Neural cell (in vitro differentiated cells): Measurements from ENCODE around the gene IGFL1.

Experiments used
- CTCF ChIP-seq: fragments of 450-650 bp; IDR thresholded peaks from 2 replicates; pipeline ENCODE4 v1.5.1; 2014; ENCODE audit warnings: antibody characterized with exemption, mild to moderate bottlenecking, moderate library complexity; ENCODE audit not compliant: poor library complexity, severe bottlenecking
- EP300 ChIP-seq: fragments of 450-650 bp; conservative IDR thresholded peaks from 2 replicates; pipeline ENCODE4 v1.6.1; 2014; ENCODE audit warnings: antibody characterized with exemption, mild to moderate bottlenecking, moderate library complexity; ENCODE audit not compliant: poor library complexity, severe bottlenecking
- EZH2 ChIP-seq: fragments of 200-600, 300-800 bp; shearing (Covaris generic), sonication (generic); IDR thresholded peaks from 2 replicates; pipeline ENCODE4 v1.6.1; 2014; ENCODE audit warnings: antibody characterized with exemption, low read length, borderline replicate concordance, mild to moderate bottlenecking; ENCODE audit not compliant: insufficient read depth, poor library complexity, severe bottlenecking
- MXI1 ChIP-seq: fragments of 450-650 bp; conservative IDR thresholded peaks from 2 replicates; pipeline ENCODE4 v1.6.1; 2014; ENCODE audit warnings: antibody characterized with exemption, mild to moderate bottlenecking; ENCODE audit not compliant: poor library complexity, severe bottlenecking
- POLR2AphosphoS5 ChIP-seq: IDR thresholded peaks from 2 replicates; pipeline ENCODE4 v1.6.1; 2012
- RAD21 ChIP-seq: fragments of 450-650 bp; conservative IDR thresholded peaks from 2 replicates; pipeline ENCODE4 v1.6.1; 2014; ENCODE audit warnings: antibody characterized with exemption, mild to moderate bottlenecking, moderate library complexity
- REST ChIP-seq: IDR thresholded peaks from 2 replicates; pipeline ENCODE4 v1.6.1; 2012; ENCODE audit warnings: borderline replicate concordance
- SMC3 ChIP-seq: fragments of 450-650 bp; conservative IDR thresholded peaks from 2 replicates; pipeline ENCODE4 v1.6.1; 2014; ENCODE audit warnings: antibody characterized with exemption, mild to moderate bottlenecking, moderate library complexity; ENCODE audit not compliant: poor library complexity
- TAF1 ChIP-seq: IDR thresholded peaks from 2 replicates; pipeline ENCODE4 v1.6.1; 2012; ENCODE audit warnings: low read depth

GRCh38 chr19:46186101-46186716 lies 43.3 kb upstream of the IGFL1 start:
- TF ChIP-seq CTCF (no peak), EP300 (no peak), EZH2 (no peak), REST (no peak), POLR2AphosphoS5 (no peak), TAF1 (no peak), MXI1 (no peak), RAD21 (no peak), SMC3 (no peak)
